ENCODE measurements around the gene WDR45. TPM values are rescaled to one million over a fixed set of nuclear protein-coding genes. Genes with fewer than 3 reads are reported as not detected.
A peak's percentile ranks its signal among the peaks of the same experiment; 100 is the strongest.
"Not testable (repeated sequence)": the region's sequence is repeated elsewhere in the genome, so short reads cannot be mapped to it uniquely, and the experiment has no call there.

WDR45 gene
- 12.6 TPM for polyA plus RNA-seq (2012; ENCODE audit: missing spikeins)

- no peak for FAIRE-seq
- no peak for TF ChIP-seq TAF1 (IDR thresholded peaks at IDR 0.05; ENCODE audit: borderline replicate concordance, low read depth, low read length)
- TF ChIP-seq POLR2AphosphoS5 (IDR thresholded peaks at IDR 0.05; ENCODE audit: low read depth, low read length): 0 out of 2 replicates have a peak, but pooled peaks have one; percentile 21
- TF ChIP-seq POLR2A (IDR thresholded peaks at IDR 0.05; ENCODE audit: low read depth, low read length): peak; percentile 59
- DNase-seq (ENCODE audit: insufficient read length): peak; percentile 82
Measured at GRCh38 chrX:49079489-49080428, at the start of gene WDR45. WDR45 (minus strand) TSS chrX:49079887; CDS start chrX:49078095, 1,792 bp downstream.

GRCh38 chrX:49129427-49129826 is 49.7 kb upstream of the WDR45 start:
- TF ChIP-seq TAF1 (IDR thresholded peaks at IDR 0.05; ENCODE audit: borderline replicate concordance, low read depth, low read length): no peak
- no peak for TF ChIP-seq POLR2A (IDR thresholded peaks at IDR 0.05; ENCODE audit: low read depth, low read length)
- no peak for FAIRE-seq
- no peak for DNase-seq (ENCODE audit: insufficient read length)

GRCh38 chrX:49127742-49128258 is 48.1 kb upstream of the WDR45 start:
- FAIRE-seq; DNase-seq (ENCODE audit: insufficient read length): not testable (repeated sequence)

- FAIRE-seq: no peak
- no peak for TF ChIP-seq TAF1 (IDR thresholded peaks at IDR 0.05; ENCODE audit: borderline replicate concordance, low read depth, low read length)
- no peak for TF ChIP-seq POLR2AphosphoS5 (IDR thresholded peaks at IDR 0.05; ENCODE audit: low read depth, low read length)
- no peak for TF ChIP-seq POLR2A (IDR thresholded peaks at IDR 0.05; ENCODE audit: low read depth, low read length)
- no peak for DNase-seq (ENCODE audit: insufficient read length)
Measured at GRCh38 chrX:49122499-49122898, 42.8 kb upstream of the WDR45 start.

GRCh38 chrX:49120091-49120490 is 40.4 kb upstream of the WDR45 start:
- no peak for TF ChIP-seq POLR2A (IDR thresholded peaks at IDR 0.05; ENCODE audit: low read depth, low read length)
- no peak for TF ChIP-seq TAF1 (IDR thresholded peaks at IDR 0.05; ENCODE audit: borderline replicate concordance, low read depth, low read length)
- TF ChIP-seq POLR2AphosphoS5 (IDR thresholded peaks at IDR 0.05; ENCODE audit: low read depth, low read length): no peak
- FAIRE-seq (no peak), DNase-seq (ENCODE audit: insufficient read length) (no peak)

- FAIRE-seq: no peak
- TF ChIP-seq POLR2AphosphoS5 (IDR thresholded peaks at IDR 0.05; ENCODE audit: low read depth, low read length) (no peak), TAF1 (IDR thresholded peaks at IDR 0.05; ENCODE audit: borderline replicate concordance, low read depth, low read length) (no peak), POLR2A (IDR thresholded peaks at IDR 0.05; ENCODE audit: low read depth, low read length) (no peak)
- no peak for DNase-seq (ENCODE audit: insufficient read length)
Measured at GRCh38 chrX:49117581-49117980, 37.9 kb upstream of the WDR45 start.

GRCh38 chrX:49116716-49117115 is 37.0 kb upstream of the WDR45 start:
- DNase-seq (ENCODE audit: insufficient read length): no peak
- FAIRE-seq: no peak
- TF ChIP-seq POLR2AphosphoS5 (IDR thresholded peaks at IDR 0.05; ENCODE audit: low read depth, low read length) (no peak), POLR2A (IDR thresholded peaks at IDR 0.05; ENCODE audit: low read depth, low read length) (no peak), TAF1 (IDR thresholded peaks at IDR 0.05; ENCODE audit: borderline replicate concordance, low read depth, low read length) (no peak)

GRCh38 chrX:49116076-49116475 is 36.4 kb upstream of the WDR45 start:
- TF ChIP-seq TAF1 (IDR thresholded peaks at IDR 0.05; ENCODE audit: borderline replicate concordance, low read depth, low read length): no peak
- no peak for TF ChIP-seq POLR2AphosphoS5 (IDR thresholded peaks at IDR 0.05; ENCODE audit: low read depth, low read length)
- no peak for TF ChIP-seq POLR2A (IDR thresholded peaks at IDR 0.05; ENCODE audit: low read depth, low read length)
- no peak for DNase-seq (ENCODE audit: insufficient read length)
- no peak for FAIRE-seq

GRCh38 chrX:49111791-49112190 is 32.1 kb upstream of the WDR45 start:
- FAIRE-seq (no peak), DNase-seq (ENCODE audit: insufficient read length) (no peak)
- no peak for TF ChIP-seq TAF1 (IDR thresholded peaks at IDR 0.05; ENCODE audit: borderline replicate concordance, low read depth, low read length)
- no peak for TF ChIP-seq POLR2AphosphoS5 (IDR thresholded peaks at IDR 0.05; ENCODE audit: low read depth, low read length)
- no peak for TF ChIP-seq POLR2A (IDR thresholded peaks at IDR 0.05; ENCODE audit: low read depth, low read length)

- no peak for TF ChIP-seq TAF1 (IDR thresholded peaks at IDR 0.05; ENCODE audit: borderline replicate concordance, low read depth, low read length)
- no peak for TF ChIP-seq POLR2A (IDR thresholded peaks at IDR 0.05; ENCODE audit: low read depth, low read length)
- TF ChIP-seq POLR2AphosphoS5 (IDR thresholded peaks at IDR 0.05; ENCODE audit: low read depth, low read length): no peak
- no peak for DNase-seq (ENCODE audit: insufficient read length)
- no peak for FAIRE-seq
Measured at GRCh38 chrX:49110417-49110816, 30.7 kb upstream of the WDR45 start.

GRCh38 chrX:49108641-49109040 is 29.0 kb upstream of the WDR45 start:
- TF ChIP-seq POLR2A (IDR thresholded peaks at IDR 0.05; ENCODE audit: low read depth, low read length): no peak
- no peak for TF ChIP-seq TAF1 (IDR thresholded peaks at IDR 0.05; ENCODE audit: borderline replicate concordance, low read depth, low read length)
- TF ChIP-seq POLR2AphosphoS5 (IDR thresholded peaks at IDR 0.05; ENCODE audit: low read depth, low read length): no peak
- FAIRE-seq (no peak), DNase-seq (ENCODE audit: insufficient read length) (no peak)

GRCh38 chrX:49106930-49107329 is 27.2 kb upstream of the WDR45 start:
- no peak for FAIRE-seq
- DNase-seq (ENCODE audit: insufficient read length): no peak

More at GRCh38 chrX:49106930-49107329, 27.2 kb upstream of the WDR45 start:
- TF ChIP-seq TAF1 (IDR thresholded peaks at IDR 0.05; ENCODE audit: borderline replicate concordance, low read depth, low read length) (no peak), POLR2A (IDR thresholded peaks at IDR 0.05; ENCODE audit: low read depth, low read length) (no peak), POLR2AphosphoS5 (IDR thresholded peaks at IDR 0.05; ENCODE audit: low read depth, low read length) (no peak)
